OCI-LY7 (cell line): Measurements from ENCODE around the gene TTBK1. TPM values are rescaled to one million over a fixed set of nuclear protein-coding genes. Genes with fewer than 3 reads are reported as not detected.
A peak's percentile ranks its signal among the peaks of the same experiment; 100 is the strongest.

Experiments
- BruUV-seq: library from RNA; stranded (reverse); fragments of 400-500 nt; replicated peaks from 2 replicates; lab custom pipeline; 2021; lab: Mats Ljungman, UMichigan
- CTCF ChIA-PET: fragments of 300-600 bp; sonication (Branson Sonifier 250); formaldehyde crosslinking; loops from one replicate; lab custom pipeline; 2022; ENCODE audit warnings: antibody characterized with exemption; ENCODE audit not compliant: unreplicated experiment; lab: Charles Lee
- POLR2A ChIA-PET: fragments of 300-600 bp; sonication (Branson Sonifier 250); formaldehyde crosslinking; loops from one replicate; lab custom pipeline; 2022; ENCODE audit warnings: antibody characterized with exemption; lab: Charles Lee
- DNase-seq: peaks from one replicate; pipeline ENCODE4 v3.0.0-alpha.2; 2015; ENCODE audit warnings: low spot score
- H2AFZ ChIP-seq: fragments of 200-600 bp; sonication (generic), shearing (Covaris generic); 2 replicates; pipeline ENCODE4 v1.6.1; 2014; ENCODE audit warnings: mild to moderate bottlenecking, antibody characterized with exemption, low read length, moderate library complexity
- H3K27ac ChIP-seq: fragments of 200-600 bp; sonication (generic); 2 replicates; pipeline ENCODE4 v1.5.1; 2014; ENCODE audit warnings: mixed run types, low read depth, mild to moderate bottlenecking, moderate library complexity, low read length, inconsistent platforms; ENCODE audit not compliant: poor library complexity, severe bottlenecking
- H3K36me3 ChIP-seq: fragments of 200-600 bp; sonication (generic); 2 replicates; pipeline ENCODE4 v1.6.1; 2014; ENCODE audit warnings: mild to moderate bottlenecking, antibody characterized with exemption, low read length, moderate library complexity, mixed read lengths; ENCODE audit not compliant: insufficient read depth
- H3K4me1 ChIP-seq: fragments of 200-600 bp; sonication (generic); 2 replicates; pipeline ENCODE4 v1.5.1; 2014; ENCODE audit warnings: mild to moderate bottlenecking, low read length; ENCODE audit not compliant: insufficient read depth, poor library complexity, severe bottlenecking
- H3K4me2 ChIP-seq: fragments of 200-600 bp; sonication (generic); 2 replicates; pipeline ENCODE4 v1.6.1; 2014; ENCODE audit warnings: mild to moderate bottlenecking, low read length
- H3K4me3 ChIP-seq: fragments of 200-600 bp; sonication (generic); 2 replicates; pipeline ENCODE4 v1.5.1; 2014; ENCODE audit warnings: mild to moderate bottlenecking, low read depth, low read length; ENCODE audit not compliant: poor library complexity, severe bottlenecking
- H3K79me2 ChIP-seq: fragments of 200-600 bp; sonication (generic); 2 replicates; pipeline ENCODE4 v1.6.1; 2016; ENCODE audit warnings: low read depth, mild to moderate bottlenecking, low read length, moderate library complexity, mixed read lengths; ENCODE audit not compliant: insufficient read depth
- H3K9me2 ChIP-seq: fragments of 200-600 bp; sonication (generic); 2 replicates; pipeline ENCODE4 v1.6.1; 2016; ENCODE audit warnings: mild to moderate bottlenecking, low read length, mixed read lengths; ENCODE audit not compliant: insufficient read depth
- H3K9me3 ChIP-seq: fragments of 200-600 bp; sonication (generic); 2 replicates; pipeline ENCODE4 v1.6.1; 2014; ENCODE audit warnings: mild to moderate bottlenecking, mixed run types, low read length, mixed read lengths
- H4K20me1 ChIP-seq: fragments of 200-600 bp; sonication (generic); 2 replicates; pipeline ENCODE4 v1.6.1; 2014; ENCODE audit warnings: mild to moderate bottlenecking, antibody characterized with exemption, low read length, moderate library complexity, mixed read lengths; ENCODE audit not compliant: insufficient read depth
- EZH2phosphoT487 ChIP-seq: fragments of 200-600 bp; sonication (generic); IDR thresholded peaks from 2 replicates; pipeline ENCODE4 v1.6.1; 2018; ENCODE audit warnings: low read depth, borderline replicate concordance, mild to moderate bottlenecking, mixed run types, antibody characterized with exemption, low read length, moderate library complexity, mixed read lengths
- intact Hi-C: fragments of 100-400 bp; cut with micrococcal nuclease; formaldehyde crosslinking; loops from one replicate; pipeline ENCODE4 v1.10.0; 2022; ENCODE audit not compliant: unreplicated experiment
- total RNA-seq, 2 experiments: library from RNA; depleted of rRNA in 1 of 2; stranded (reverse); fragments of >200 nt in 1 of 2; shearing (Covaris generic) in 1 of 2; gene quantifications; 2 replicates each; pipeline ENCODE4 v1.2.3, GENCODE V29; 2014 to 2022
- TF ChIP-seq, protein P1 (sequence below): fragments of 200-600 bp; sonication (generic); conservative IDR thresholded peaks from 2 replicates; pipeline ENCODE4 v1.5.1; 2014; ENCODE audit warnings: mild to moderate bottlenecking, antibody characterized with exemption, low read length, moderate library complexity, mixed read lengths

TTBK1 gene
- total RNA-seq, 2 experiments from 2014 or later = 0.35 to 1.7 TPM

DNA sequence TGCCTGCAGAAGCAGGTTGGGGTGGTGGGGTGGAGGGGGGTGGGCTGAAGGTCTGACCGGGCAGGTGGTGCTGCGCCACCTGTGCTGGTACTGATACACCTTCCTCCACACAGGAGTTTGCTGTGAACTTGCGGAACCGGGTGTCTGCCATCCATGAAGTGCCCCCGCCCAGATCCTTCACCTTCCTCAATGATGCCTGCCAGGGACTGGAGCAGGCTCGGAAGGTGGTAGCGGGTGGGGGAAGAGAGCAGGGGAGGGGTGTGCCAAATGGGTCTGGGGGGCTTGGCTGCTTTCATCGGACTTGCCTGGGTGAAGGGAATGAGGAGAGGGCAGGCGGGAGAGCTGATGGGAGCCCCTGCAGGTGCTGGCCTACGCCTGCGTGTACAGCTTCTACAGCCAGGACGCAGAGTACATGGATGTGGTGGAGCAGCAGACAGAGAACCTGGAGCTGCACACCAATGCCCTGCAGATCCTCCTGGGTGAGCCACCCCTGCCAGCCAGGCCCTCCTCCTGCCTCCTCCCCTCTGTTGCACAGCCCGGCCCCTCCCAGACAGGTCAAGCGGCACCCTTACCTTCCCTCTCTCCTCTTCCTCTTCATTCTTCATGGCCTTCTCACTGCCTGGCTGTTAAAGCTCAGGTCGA, 20.7 kb upstream of the TTBK1 start:
- H3K4me1 ChIP-seq = peaks cover 42% of the 10 kb centered on the region
- CTCF ChIA-PET = no interaction called here
- intact Hi-C loops = no loop called here

GRCh38 chr6:43223175-43223574, 20.1 kb upstream of the TTBK1 start:
- BruUV-seq = no TSS peak

More for the DNA sequence above, 20.7 kb upstream of the TTBK1 start:
- H3K79me2 ChIP-seq = no peaks in the 10 kb centered on the region
- H3K9me3 ChIP-seq = no peaks in the 10 kb centered on the region
- POLR2A ChIA-PET = interaction anchor here (0.6 to 0.7 kb wide), 2 partner anchors 56 to 384 kb away, joined by 3 read pairs; no protein-coding TSS in a partner anchor
- no peak overlapping the region for H3K4me3 ChIP-seq
- peak overlapping the region; percentile 70; the same call in 1 of the 2 replicates for H3K4me2 ChIP-seq
- no peak overlapping the region for H2AFZ ChIP-seq
- H4K20me1 ChIP-seq = no peaks in the 10 kb centered on the region
- no peaks in the 10 kb centered on the region for H3K9me2 ChIP-seq
- H3K36me3 ChIP-seq = peaks cover 29% of the 10 kb centered on the region
- no TSS peak for BruUV-seq
- H3K27ac ChIP-seq = peak overlapping the region; percentile 11
- TF ChIP-seq EZH2phosphoT487 = no peak
- TF ChIP-seq, protein P1, sequence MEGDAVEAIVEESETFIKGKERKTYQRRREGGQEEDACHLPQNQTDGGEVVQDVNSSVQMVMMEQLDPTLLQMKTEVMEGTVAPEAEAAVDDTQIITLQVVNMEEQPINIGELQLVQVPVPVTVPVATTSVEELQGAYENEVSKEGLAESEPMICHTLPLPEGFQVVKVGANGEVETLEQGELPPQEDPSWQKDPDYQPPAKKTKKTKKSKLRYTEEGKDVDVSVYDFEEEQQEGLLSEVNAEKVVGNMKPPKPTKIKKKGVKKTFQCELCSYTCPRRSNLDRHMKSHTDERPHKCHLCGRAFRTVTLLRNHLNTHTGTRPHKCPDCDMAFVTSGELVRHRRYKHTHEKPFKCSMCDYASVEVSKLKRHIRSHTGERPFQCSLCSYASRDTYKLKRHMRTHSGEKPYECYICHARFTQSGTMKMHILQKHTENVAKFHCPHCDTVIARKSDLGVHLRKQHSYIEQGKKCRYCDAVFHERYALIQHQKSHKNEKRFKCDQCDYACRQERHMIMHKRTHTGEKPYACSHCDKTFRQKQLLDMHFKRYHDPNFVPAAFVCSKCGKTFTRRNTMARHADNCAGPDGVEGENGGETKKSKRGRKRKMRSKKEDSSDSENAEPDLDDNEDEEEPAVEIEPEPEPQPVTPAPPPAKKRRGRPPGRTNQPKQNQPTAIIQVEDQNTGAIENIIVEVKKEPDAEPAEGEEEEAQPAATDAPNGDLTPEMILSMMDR = no peak
- DNase-seq = no peak

More at GRCh38 chr6:43223175-43223574, 20.1 kb upstream of the TTBK1 start:
- Histone ChIP-seq H3K4me2 (peak overlapping the region; percentile 70), H3K4me3 (no peak overlapping the region), H3K9me3 (no peaks in the 10 kb centered on the region), H3K36me3 (peaks cover 29% of the 10 kb centered on the region), H4K20me1 (no peaks in the 10 kb centered on the region), H2AFZ (no peak overlapping the region), H3K27ac (peak overlapping the region; percentile 85), H3K79me2 (no peaks in the 10 kb centered on the region; the same call in 1 of the 2 replicates), H3K9me2 (no peaks in the 10 kb centered on the region), H3K4me1 (peaks cover 47% of the 10 kb centered on the region)
- ChIA-PET CTCF (no interaction called here), POLR2A (interaction anchor here (0.6 to 1.5 kb wide), 4 partner anchors 48 to 384 kb away, joined by 3 to 6 read pairs (median 4); no protein-coding TSS in a partner anchor)
- intact Hi-C loops = no loop called here
- no peak for TF ChIP-seq EZH2phosphoT487
- TF ChIP-seq, protein P1 = no peak
- DNase-seq = no peak
